Hematopoietic multipotent progenitor cell treated with erythropoietin and hydrocortisone succinate and interleukin-3 and kit ligand, for 4 days (in vitro differentiated cells): ENCODE data around the gene MORN3.
A peak's percentile ranks its signal among the peaks of the same experiment; 100 is the strongest.
"Not testable (repeated sequence)": the region's sequence is repeated elsewhere in the genome, so short reads cannot be mapped to it uniquely, and the experiment has no call there.

ENCODE experiments used
- DNase-seq: peaks from one replicate; pipeline ENCODE4 v3.0.0-alpha.2; 2015

Gene MORN3

GRCh38 chr12:121688966-121689365 lies 19.5 kb upstream of the MORN3 start:
- no peak for DNase-seq

- not testable (repeated sequence) for DNase-seq
These were observed 10.3 kb upstream of the MORN3 start for GRCh38 chr12:121679661-121680197.

- no peak for DNase-seq
These were observed 9.4 kb upstream of the MORN3 start for GRCh38 chr12:121678716-121679300.

GRCh38 chr12:121678305-121678704 lies 8.9 kb upstream of the MORN3 start:
- no peak for DNase-seq

- DNase-seq: no peak
These were observed 6.7 kb upstream of the MORN3 start for GRCh38 chr12:121676190-121676589.

- no peak for DNase-seq
These were observed 3.6 kb upstream of the MORN3 start for GRCh38 chr12:121673013-121673511.

- peak; percentile 87 for DNase-seq
These were observed 519 bp downstream of the MORN3 start for GRCh38 chr12:121668750-121669520.

GRCh38 chr12:121666829-121667228 lies 2.6 kb downstream of the MORN3 start:
- not testable (repeated sequence) for DNase-seq

GRCh38 chr12:121663610-121663929 lies 5.9 kb downstream of the MORN3 start:
- no peak for DNase-seq

- not testable (repeated sequence) for DNase-seq
These were observed 7.9 kb downstream of the MORN3 start for GRCh38 chr12:121661353-121662105.

- DNase-seq: no peak
These were observed 12.0 kb downstream of the MORN3 start for GRCh38 chr12:121657305-121658008.

- DNase-seq: no peak
These were observed 13.3 kb downstream of the MORN3 start for GRCh38 chr12:121656122-121656521.

- DNase-seq: peak; percentile 63
These were observed 15.5 kb downstream of the MORN3 start for GRCh38 chr12:121653999-121654398.

- DNase-seq: no peak
These were observed 16.5 kb downstream of the MORN3 start for GRCh38 chr12:121652767-121653497.

GRCh38 chr12:121651320-121651719 lies 18.1 kb downstream of the MORN3 start:
- DNase-seq: no peak

GRCh38 chr12:121649819-121650353 lies 19.6 kb downstream of the MORN3 start:
- DNase-seq: peak; percentile 99

GRCh38 chr12:121649322-121649721 lies 20.1 kb downstream of the MORN3 start:
- peak; percentile 74 for DNase-seq

GRCh38 chr12:121648458-121649028 lies 20.9 kb downstream of the MORN3 start:
- no peak for DNase-seq

GRCh38 chr12:121641343-121641630 lies 28.2 kb downstream of the MORN3 start:
- no peak for DNase-seq

- no peak for DNase-seq
These were observed 30.9 kb downstream of the MORN3 start for GRCh38 chr12:121638298-121639202.
